ENCODE measurements around the gene DNMBP.
"Not testable (repeated sequence)": the region's sequence is repeated elsewhere in the genome, so short reads cannot be mapped to it uniquely, and the experiment has no call there.

Gene DNMBP

GRCh38 chr10:99945263-99945662, 64.5 kb downstream of the DNMBP start:
- DNase-seq: peak; percentile 73

- no peak for DNase-seq
These were observed 64.9 kb downstream of the DNMBP start for GRCh38 chr10:99944860-99945259.

- no peak for DNase-seq
These were observed 65.8 kb downstream of the DNMBP start for GRCh38 chr10:99943908-99944307.

- DNase-seq: peak; percentile 75
These were observed 67.6 kb downstream of the DNMBP start for GRCh38 chr10:99941942-99942820.

GRCh38 chr10:99938563-99938962, 71.2 kb downstream of the DNMBP start:
- no peak for DNase-seq

- no peak for DNase-seq
These were observed 72.1 kb downstream of the DNMBP start for GRCh38 chr10:99937630-99938029.

- not testable (repeated sequence) for DNase-seq
These were observed 77.4 kb downstream of the DNMBP start for GRCh38 chr10:99932203-99932957.

GRCh38 chr10:99930731-99931550, 78.8 kb downstream of the DNMBP start:
- no peak for DNase-seq

GRCh38 chr10:99929360-99929759, 80.4 kb downstream of the DNMBP start:
- DNase-seq: no peak

- no peak for DNase-seq
These were observed 81.9 kb downstream of the DNMBP start for GRCh38 chr10:99927721-99928280.

- peak; percentile 85 for DNase-seq
These were observed 82.6 kb downstream of the DNMBP start for GRCh38 chr10:99926925-99927720.

- no peak for DNase-seq
These were observed 85.1 kb downstream of the DNMBP start for GRCh38 chr10:99924451-99925255.

- DNase-seq: no peak
These were observed 87.8 kb downstream of the DNMBP start for GRCh38 chr10:99921948-99922347.

GRCh38 chr10:99920901-99921300, 88.8 kb downstream of the DNMBP start:
- DNase-seq: no peak

GRCh38 chr10:99920486-99920885, 89.3 kb downstream of the DNMBP start:
- no peak for DNase-seq

GRCh38 chr10:99917963-99918825, 91.6 kb downstream of the DNMBP start:
- DNase-seq: peak; percentile 63

GRCh38 chr10:99916776-99917175, 93.0 kb downstream of the DNMBP start:
- DNase-seq: no peak

- DNase-seq: no peak
These were observed 94.3 kb downstream of the DNMBP start for GRCh38 chr10:99915414-99915813.

- no peak for DNase-seq
These were observed 95.5 kb downstream of the DNMBP start for GRCh38 chr10:99914236-99914635.

- DNase-seq: peak; percentile 43
These were observed 95.9 kb downstream of the DNMBP start for GRCh38 chr10:99913831-99914235.
